GM21447 (cell line): ENCODE measurements around the gene RAB36.

Experiments used
- ATAC-seq: cut with Tn5 transposase; IDR thresholded peaks from one replicate; pipeline ENCODE4 v1.9.1; 2021; ENCODE audit not compliant: unreplicated experiment

The RAB36 gene

GRCh38 chr22:23137468-23137867 lies 7.8 kb upstream of the RAB36 start:
- ATAC-seq, result no peak

DNA sequence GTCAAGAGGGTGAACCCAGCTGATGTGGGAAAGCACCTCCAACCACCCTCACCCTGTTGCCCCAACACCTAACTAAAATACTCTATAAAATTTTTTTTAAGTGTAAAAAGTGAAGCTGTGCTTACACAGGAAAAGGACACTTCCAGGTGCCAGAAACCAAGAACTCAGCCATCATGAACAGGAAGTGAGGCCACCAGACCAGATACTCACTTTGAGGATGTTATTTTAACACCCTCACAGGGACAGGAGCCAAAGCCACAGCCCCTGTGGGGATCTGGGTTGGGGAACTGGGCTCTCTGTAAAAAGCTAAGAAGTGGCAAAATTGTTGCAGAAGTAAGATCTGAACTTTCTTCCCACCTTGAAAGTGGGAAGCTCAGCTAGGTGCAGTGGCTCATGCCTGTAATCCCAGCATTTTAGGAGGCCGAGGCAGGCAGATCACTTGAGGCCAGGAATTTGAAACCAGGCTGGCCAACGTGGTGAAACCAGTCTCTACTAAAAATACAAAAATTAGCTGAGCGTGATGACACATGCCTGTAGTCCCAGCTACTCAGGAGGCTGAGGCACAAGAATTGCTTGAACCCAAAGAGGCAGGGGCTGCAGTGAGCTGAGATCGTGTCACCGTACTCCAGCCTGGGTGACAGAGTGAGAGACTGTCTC lies 7.2 kb upstream of the RAB36 start:
- peak; percentile 40 for ATAC-seq

GRCh38 chr22:23138584-23139435 lies 6.5 kb upstream of the RAB36 start:
- ATAC-seq, result no peak

DNA sequence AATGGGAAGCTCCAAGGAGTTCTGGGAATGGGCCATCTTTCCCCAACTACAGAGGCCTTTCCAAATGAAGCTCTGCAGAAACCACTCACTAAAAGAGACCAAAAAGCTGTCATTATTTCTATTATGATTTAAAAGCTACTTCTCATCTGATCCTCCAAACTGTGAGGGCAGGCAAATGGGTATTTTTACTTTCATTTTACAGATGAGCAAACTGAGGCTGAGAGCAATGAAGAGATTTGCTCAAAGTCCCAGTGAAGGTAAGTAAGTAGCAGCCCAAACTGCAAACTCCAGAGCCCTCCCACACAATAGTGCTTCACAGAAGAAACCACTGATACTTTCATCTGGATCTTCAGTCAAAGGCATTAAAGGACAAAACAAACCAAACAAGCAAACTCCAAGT lies 4.9 kb upstream of the RAB36 start:
- no peak for ATAC-seq

DNA sequence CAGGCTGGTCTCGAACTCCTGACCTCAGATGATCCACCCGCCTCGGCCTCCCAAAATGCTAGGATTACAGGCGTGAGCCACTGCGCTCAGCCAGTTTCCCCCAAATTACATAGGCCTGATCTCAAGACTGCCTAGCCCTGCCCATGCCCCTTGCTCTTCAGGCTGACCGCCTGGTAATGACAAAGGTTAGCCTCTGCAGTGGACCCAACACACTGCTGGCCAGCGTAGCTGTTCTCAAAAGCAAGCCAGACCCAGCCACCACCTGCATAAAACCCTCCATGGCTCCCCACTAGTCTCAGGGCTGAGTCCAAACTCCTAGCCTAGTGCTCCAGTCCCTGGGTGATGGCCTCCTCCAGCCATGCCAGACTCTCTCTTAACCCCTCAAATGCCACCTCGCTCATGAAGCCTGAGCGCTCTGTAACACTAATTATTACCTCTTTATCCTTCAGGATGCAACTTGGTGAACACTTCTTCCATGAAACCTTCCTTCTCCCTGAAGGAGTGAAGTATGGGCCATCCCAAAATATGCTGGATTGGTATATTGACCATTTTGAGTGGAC lies 2.7 kb upstream of the RAB36 start:
- ATAC-seq, result no peak

DNA sequence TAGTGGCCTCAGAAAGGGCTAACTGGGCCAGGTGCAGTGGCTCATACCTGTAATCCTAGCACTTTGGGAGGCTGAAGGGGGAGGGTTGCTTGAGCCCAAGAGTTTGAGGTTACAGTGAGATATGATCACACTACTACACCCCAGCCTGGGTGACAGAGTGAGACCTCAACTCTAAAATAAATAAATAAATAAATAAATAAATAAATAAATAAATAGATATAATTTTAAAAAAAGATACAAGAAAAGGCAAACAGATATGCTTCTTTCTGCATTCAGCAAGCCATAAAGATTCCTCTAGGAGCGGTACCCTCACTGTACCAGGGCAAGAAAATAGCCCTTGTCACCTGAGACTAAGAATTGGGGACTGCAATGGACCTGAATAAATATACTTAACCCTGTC lies 2.2 kb upstream of the RAB36 start:
- no peak for ATAC-seq

DNA sequence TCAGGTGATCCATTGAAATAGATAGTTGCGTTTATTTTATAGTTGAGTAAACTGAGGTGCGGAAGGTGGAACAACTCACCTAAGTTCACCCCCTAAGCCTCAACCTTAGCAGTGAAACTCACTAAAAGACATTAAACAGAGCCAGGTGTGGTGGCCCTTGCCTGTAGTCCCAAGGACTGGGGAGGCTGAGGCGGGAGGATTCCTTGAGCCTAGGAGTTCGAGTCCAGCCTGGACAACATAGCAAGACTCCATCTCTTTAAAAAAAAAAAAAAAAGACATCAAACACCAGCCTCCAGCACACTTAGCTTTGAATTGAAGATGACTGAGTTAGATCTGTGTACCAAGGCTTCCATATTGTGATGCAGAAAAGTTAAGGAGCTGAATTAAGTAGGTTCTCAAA lies 845 bp upstream of the RAB36 start:
- ATAC-seq, result no peak

GRCh38 chr22:23145878-23146470 lies 697 bp downstream of the RAB36 start:
- no peak for ATAC-seq

DNA sequence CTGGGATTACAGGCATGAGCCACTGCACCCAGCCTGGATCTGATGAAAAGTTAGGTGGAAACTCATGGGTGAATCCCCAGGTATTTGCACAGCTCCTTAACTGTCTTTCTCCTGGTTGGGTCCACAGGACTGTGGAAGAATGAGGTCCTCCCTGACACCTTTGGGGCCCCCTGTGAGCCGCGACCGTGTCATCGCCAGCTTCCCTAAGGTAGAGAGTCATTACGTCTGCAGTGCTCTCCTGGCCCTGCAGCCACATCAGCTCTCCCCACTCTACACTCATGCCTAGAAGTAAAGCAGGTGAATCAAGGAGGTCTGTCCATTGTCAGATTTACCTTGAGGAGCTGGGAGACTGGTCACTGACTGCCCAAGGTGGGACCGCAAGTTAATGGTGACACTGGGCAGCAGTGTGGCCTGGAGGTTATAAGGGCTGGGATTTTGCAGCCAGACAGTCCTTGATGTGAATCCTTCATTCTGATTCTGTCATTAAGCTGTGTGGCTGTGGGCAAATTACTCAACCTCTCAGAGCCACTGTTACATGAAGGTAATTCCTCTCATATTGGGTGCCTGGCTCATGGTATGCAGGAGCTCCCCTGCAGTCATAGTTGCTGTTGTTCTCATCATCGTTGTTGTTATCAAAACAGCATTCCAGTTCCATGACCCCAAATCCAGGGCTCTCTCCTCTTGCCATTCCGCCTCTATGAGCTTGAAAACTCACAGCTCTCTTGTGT lies 1.4 kb downstream of the RAB36 start:
- no peak for ATAC-seq

DNA sequence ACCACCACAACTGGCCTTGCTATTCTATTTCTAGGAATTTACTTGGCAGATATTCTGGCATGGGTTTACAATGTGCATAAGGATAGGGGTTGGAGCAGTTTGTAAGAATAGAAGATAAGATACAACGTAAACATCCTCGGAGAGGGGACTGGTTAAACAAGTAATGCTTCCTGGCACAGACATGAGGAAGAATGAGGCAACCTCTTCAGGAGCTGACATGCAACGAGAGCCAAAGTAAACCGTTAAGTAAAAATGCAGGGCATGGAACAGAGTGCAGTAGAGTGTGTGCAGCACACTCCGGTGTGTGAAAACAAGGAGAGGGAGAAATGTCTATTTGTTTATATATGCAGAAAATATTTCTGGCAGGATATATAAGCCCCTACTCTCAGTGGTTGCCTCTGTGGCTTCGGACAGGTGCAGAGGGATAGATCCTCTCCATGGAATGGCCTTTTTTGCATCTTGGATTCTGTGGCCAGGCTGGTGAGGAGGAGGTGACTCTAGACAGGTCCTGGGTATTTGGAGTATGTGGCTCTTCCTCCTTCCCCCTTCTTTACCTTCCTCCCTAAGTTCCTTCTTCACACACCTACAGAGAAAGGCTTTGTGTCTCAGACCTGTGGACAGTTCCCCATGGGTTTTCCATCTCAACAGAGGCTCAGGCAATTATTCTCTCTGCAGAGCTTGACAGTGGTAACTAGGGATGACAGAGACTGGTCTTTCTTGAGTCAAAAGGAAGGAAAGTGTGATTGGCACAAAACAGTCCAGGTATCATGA lies 2.5 kb downstream of the RAB36 start:
- no peak for ATAC-seq

DNA sequence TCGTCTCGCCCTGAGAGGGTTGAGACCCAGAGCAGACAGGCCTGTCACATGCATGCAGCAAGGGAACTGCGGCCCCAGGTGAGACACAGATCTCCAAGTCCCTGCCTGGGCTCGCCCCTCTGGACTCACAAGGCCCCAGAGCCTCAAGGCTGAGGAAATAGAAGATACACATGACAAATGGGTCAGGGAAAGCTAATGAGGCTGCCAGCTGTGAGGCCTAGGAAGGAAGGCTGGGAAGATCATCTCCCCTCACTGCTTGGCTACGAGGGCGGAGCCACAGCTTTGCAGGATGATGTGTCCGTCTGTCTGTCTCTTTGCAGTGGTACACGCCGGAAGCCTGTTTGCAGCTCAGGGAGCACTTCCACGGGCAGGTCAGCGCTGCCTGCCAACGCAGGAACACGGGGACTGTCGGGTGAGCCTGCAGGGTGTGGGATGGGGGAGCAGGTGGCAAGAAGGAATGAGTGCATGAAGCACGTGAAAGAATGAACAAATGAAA lies 4.5 kb downstream of the RAB36 start:
- ATAC-seq, result no peak

DNA sequence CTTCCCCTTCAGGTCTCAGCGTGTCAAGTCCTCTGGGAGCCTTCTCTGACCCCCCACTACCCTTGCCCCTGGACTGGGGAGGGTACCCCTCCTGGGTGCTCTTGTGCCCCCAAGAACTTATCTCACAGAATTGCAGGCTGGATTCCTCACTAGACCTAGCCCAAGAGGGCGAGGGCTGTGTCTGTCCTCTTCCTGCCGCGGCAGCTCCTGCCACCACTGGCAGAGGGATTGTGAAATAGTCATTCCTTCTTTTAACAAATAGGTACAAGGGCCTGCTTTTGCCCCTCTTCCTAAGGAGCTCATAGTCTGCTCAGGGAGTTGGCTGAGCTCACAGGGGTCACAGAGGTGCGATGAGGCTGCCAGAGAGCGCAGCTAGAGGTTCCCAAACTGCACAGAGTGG lies 5.5 kb downstream of the RAB36 start:
- no peak for ATAC-seq

DNA sequence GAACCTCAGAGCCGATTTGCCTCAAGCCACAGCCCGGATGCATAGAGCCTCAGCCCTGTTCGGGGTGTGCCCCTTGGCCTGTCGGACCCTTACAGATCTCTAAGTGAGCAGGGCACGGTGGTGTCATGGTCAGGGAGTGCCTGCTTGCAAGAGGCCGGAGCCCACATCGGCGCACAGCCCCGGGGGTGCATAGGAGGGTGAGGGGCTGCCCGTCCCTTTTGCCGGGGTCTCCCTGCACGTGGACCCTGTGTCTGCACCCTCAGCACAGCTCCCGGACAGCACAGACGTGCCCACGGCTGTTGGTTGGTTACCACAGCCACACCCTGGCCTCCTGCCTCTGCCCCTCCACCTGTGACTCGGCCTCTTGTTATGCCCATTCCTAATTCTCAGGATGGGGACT lies 6.5 kb downstream of the RAB36 start:
- ATAC-seq, result no peak

DNA sequence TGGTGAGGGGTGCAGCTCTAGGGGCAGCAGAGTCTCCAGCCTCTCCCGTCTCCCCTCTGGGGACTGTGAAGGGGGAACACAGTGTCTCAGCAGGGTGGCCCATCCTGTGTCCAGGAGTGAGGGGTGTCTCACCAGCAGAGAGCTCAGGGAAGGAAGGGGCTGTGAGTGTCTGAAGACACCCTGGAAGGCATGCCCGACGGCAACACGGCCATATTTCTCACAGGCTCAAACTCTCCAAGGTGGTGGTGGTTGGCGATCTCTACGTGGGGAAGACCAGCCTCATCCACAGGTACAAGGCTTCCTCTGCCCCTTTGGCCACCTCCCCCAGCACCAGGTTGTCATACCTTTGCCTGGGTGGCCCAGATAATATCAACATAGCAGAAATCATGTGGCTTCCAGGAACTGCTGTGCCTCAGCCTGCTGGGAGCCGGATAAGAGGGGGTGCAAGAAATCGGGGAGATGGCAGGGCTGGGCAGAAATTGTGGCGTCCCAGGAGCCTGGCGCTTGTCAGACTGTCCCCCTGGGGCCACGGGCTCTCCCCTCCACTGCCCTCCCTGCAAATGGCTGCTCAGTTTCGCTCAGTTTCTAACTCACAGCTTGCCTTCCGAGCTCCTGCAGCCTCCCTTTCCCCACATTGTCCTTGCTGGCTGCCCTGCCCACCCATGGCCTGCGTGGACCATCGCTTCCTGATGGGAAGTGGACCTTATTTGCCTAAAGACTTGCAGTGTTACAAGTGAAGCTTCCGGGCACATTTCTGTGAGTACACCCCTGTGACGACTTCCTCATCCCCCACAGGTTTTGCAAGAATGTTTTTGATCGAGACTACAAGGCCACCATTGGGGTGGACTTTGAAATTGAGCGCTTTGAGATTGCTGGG lies 7.2 kb downstream of the RAB36 start:
- ATAC-seq, result no peak

DNA sequence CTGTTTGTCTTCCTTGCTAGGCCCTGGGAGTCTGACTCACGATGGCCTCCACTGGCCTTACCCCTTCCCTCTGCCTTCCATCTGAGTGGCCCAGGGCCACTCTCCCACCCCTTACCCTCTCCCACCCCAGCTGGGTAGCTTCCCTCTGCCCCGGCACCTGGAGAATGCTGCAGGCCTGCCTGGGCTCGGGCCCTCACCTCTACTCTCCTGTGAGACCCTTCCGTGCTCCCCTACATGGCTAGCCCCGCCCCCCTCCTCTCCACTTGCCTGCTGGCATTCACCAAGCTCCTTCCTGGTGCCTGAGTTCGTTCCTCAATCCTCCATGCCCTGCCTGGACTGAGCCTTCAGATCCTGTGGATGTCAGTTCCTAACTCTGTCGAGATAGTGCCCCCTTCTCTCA lies 8.7 kb downstream of the RAB36 start:
- no peak for ATAC-seq

DNA sequence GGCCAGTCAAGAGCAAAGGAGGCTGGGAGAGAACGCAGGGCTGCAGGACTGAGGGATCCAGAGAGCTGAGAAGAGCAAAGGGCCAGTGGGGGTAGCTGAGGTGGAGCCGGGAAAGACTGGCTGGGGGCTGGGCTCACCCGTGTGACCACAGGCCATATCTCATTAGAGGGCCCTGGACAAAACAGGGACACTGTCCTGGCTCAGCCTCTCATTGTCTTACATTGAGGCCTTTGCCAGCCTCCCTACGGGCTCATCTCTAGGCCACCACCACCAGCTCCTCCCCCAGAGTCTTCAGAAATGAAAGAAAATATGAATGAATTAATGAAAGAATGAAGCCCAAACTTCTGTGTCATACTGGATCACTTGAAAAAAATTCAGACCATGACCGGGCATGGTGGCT lies 9.2 kb downstream of the RAB36 start:
- ATAC-seq, result no peak

DNA sequence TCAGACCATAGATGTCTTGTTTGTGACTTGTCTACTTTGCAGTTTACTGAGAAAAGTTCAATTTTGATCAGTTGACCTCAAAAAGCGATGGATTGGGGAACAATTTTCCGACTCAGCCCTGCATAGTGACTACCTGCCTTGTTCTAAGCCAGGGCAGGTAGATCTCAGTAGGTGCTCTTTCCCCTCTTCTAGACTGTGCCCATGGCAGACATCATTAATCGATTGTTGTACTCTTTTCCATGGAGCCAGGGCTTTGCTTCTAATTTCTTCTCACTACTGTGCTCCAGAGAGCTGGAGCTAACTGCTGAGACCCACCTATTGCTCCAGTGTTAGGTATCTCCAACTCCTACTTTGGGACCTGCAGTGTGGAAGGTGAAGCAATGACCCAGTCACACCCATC lies 9.9 kb downstream of the RAB36 start:
- ATAC-seq, result no peak

- ATAC-seq, result no peak
Observed at GRCh38 chr22:23155831-23156230, 10.6 kb downstream of the RAB36 start.

- ATAC-seq, result no peak
Observed at GRCh38 chr22:23156286-23156685, 11.0 kb downstream of the RAB36 start.
